Measurements from ENCODE around the gene TMEM212. TPM values are rescaled to one million over a fixed set of nuclear protein-coding genes. Genes with fewer than 3 reads are reported as not detected.

TMEM212 gene
- total RNA-seq, 4 donors from 2014 or later: not detected

GRCh38 chr3:171883257-171883892 is 40.2 kb downstream of the TMEM212 start:
- Histone ChIP-seq H3K27ac (no peak overlapping the region), H3K4me1 (peaks cover 0 to 8% (median 6%) of the 10 kb centered on the region in 3 donors), H3K36me3 (no peaks in the 10 kb centered on the region), H3K9me3 (no peaks in the 10 kb centered on the region), H3K27me3 (no peaks in the 10 kb centered on the region), H3K4me3 (no peak overlapping the region)
- TF ChIP-seq POLR2AphosphoS5 (IDR thresholded peaks at IDR 0.05) (no peak), CTCF (IDR thresholded peaks at IDR 0.05) (no peak), EP300 (IDR thresholded peaks at IDR 0.05) (no peak), POLR2A (IDR thresholded peaks at IDR 0.05) (no peak)
- no peak for ATAC-seq
- WGBS, 2 donors (ENCODE audit: low coverage in 1 of 2): 95 to 100% methylated on average over 2 to 3 of the region's 3 CpGs

GRCh38 chr3:171883893-171884279 is 40.7 kb downstream of the TMEM212 start:
- WGBS, 2 donors (ENCODE audit: low coverage in 1 of 2): 43 to 79% methylated on average over 2 to 6 of the region's 6 CpGs
- TF ChIP-seq EP300 (IDR thresholded peaks at IDR 0.05): no peak
- TF ChIP-seq POLR2AphosphoS5 (IDR thresholded peaks at IDR 0.05): no peak
- TF ChIP-seq CTCF (IDR thresholded peaks at IDR 0.05): no peak
- TF ChIP-seq POLR2A (IDR thresholded peaks at IDR 0.05): no peak

GRCh38 chr3:171888466-171888865 is 45.3 kb downstream of the TMEM212 start:
- Histone ChIP-seq H3K4me3 (no peak overlapping the region), H3K36me3 (no peaks in the 10 kb centered on the region), H3K9me3 (no peaks in the 10 kb centered on the region), H3K27ac (no peak overlapping the region), H3K4me1 (no peaks in the 10 kb centered on the region), H3K27me3 (no peaks in the 10 kb centered on the region)
- WGBS, 2 donors (ENCODE audit: low coverage in 1 of 2): 92 to 93% methylated on average over 2 of the region's 2 CpGs
- ATAC-seq: no peak
- TF ChIP-seq EP300 (IDR thresholded peaks at IDR 0.05) (no peak), POLR2A (IDR thresholded peaks at IDR 0.05) (no peak), POLR2AphosphoS5 (IDR thresholded peaks at IDR 0.05) (no peak), CTCF (IDR thresholded peaks at IDR 0.05) (no peak)

More at GRCh38 chr3:171883893-171884279, 40.7 kb downstream of the TMEM212 start:
- Histone ChIP-seq H3K4me3 (no peak overlapping the region), H3K27me3 (no peaks in the 10 kb centered on the region), H3K9me3 (no peaks in the 10 kb centered on the region), H3K27ac (no peak overlapping the region), H3K4me1 (peaks cover 0 to 7% (median under 1%) of the 10 kb centered on the region in 3 donors), H3K36me3 (no peaks in the 10 kb centered on the region)
- no peak for ATAC-seq

- Histone ChIP-seq H3K4me1 (no peaks in the 10 kb centered on the region), H3K9me3 (no peaks in the 10 kb centered on the region), H3K27ac (no peak overlapping the region), H3K27me3 (no peaks in the 10 kb centered on the region), H3K4me3 (no peak overlapping the region), H3K36me3 (no peaks in the 10 kb centered on the region)
- ATAC-seq: no peak
- 79 to 86% methylated on average over 2 of the region's 2 CpGs for WGBS, 2 donors (ENCODE audit: low coverage in 1 of 2)
- no peak for TF ChIP-seq POLR2A (IDR thresholded peaks at IDR 0.05)
- TF ChIP-seq CTCF (IDR thresholded peaks at IDR 0.05): no peak
- TF ChIP-seq EP300 (IDR thresholded peaks at IDR 0.05): no peak
- no peak for TF ChIP-seq POLR2AphosphoS5 (IDR thresholded peaks at IDR 0.05)
Observed at GRCh38 chr3:171890398-171890797, 47.2 kb downstream of the TMEM212 start.

- H3K4me3 ChIP-seq: no peak overlapping the region
- H3K9me3 ChIP-seq: no peaks in the 10 kb centered on the region
- no peaks in the 10 kb centered on the region for H3K4me1 ChIP-seq
- H3K27ac ChIP-seq: no peak overlapping the region
- H3K27me3 ChIP-seq: no peaks in the 10 kb centered on the region
- no peak for ATAC-seq
- no peaks in the 10 kb centered on the region for H3K36me3 ChIP-seq
- TF ChIP-seq EP300 (IDR thresholded peaks at IDR 0.05): no peak
Observed at GRCh38 chr3:171892457-171892856, 49.3 kb downstream of the TMEM212 start.
